ENCODE measurements around the gene DCLK2.
A peak's percentile ranks its signal among the peaks of the same experiment; 100 is the strongest.
"Not testable (repeated sequence)": the region's sequence is repeated elsewhere in the genome, so short reads cannot be mapped to it uniquely, and the experiment has no call there.

DCLK2 gene

GRCh38 chr4:150192986-150193385 is 114.7 kb downstream of the DCLK2 start:
- no peak for DNase-seq
- intact Hi-C loops (cut with DNase I), result no loop called here

- intact Hi-C loops (cut with DNase I); DNase-seq: not testable (repeated sequence)
These were observed 119.0 kb downstream of the DCLK2 start for GRCh38 chr4:150197256-150197655.

GRCh38 chr4:150199056-150199455 is 120.8 kb downstream of the DCLK2 start:
- intact Hi-C loops (cut with DNase I), result no loop called here
- DNase-seq, result no peak

GRCh38 chr4:150205016-150205415 is 126.8 kb downstream of the DCLK2 start:
- intact Hi-C loops (cut with DNase I), result no loop called here

GRCh38 chr4:150206265-150206664 is 128.0 kb downstream of the DCLK2 start:
- no peak for DNase-seq
- intact Hi-C loops (cut with DNase I), result no loop called here

More at GRCh38 chr4:150205016-150205415, 126.8 kb downstream of the DCLK2 start:
- no peak for DNase-seq

- intact Hi-C loops (cut with DNase I), result no loop called here
- no peak for DNase-seq
These were observed 128.7 kb downstream of the DCLK2 start for GRCh38 chr4:150206954-150207353.

GRCh38 chr4:150207871-150208270 is 129.6 kb downstream of the DCLK2 start:
- intact Hi-C loops (cut with DNase I), result no loop called here
- DNase-seq, result no peak

GRCh38 chr4:150209140-150209829 is 131.0 kb downstream of the DCLK2 start:
- intact Hi-C loops (cut with DNase I), result no loop called here
- peak in 4 of 10 donors; percentile 16 to 80 (median 34) for DNase-seq

GRCh38 chr4:150211016-150211415 is 132.8 kb downstream of the DCLK2 start:
- peak in 2 of 10 donors; percentile 21 to 85 for DNase-seq
- intact Hi-C loops (cut with DNase I), result no loop called here

GRCh38 chr4:150211799-150212445 is 133.7 kb downstream of the DCLK2 start:
- intact Hi-C loops (cut with DNase I), result no loop called here
- no peak for DNase-seq

GRCh38 chr4:150212485-150212884 is 134.2 kb downstream of the DCLK2 start:
- DNase-seq, result no peak
- intact Hi-C loops (cut with DNase I), result no loop called here

GRCh38 chr4:150212927-150213326 is 134.7 kb downstream of the DCLK2 start:
- DNase-seq, result no peak
- intact Hi-C loops (cut with DNase I), result no loop called here

- no peak for DNase-seq
- intact Hi-C loops (cut with DNase I), result loop anchor here (5.0 kb wide), 1 partner anchor 138 kb away; the partner anchor contains the start of gene DCLK2
These were observed 137.4 kb downstream of the DCLK2 start for GRCh38 chr4:150215601-150216000.

- DNase-seq, result peak in 2 of 10 donors; percentile 28 to 41
- intact Hi-C loops (cut with DNase I), result loop anchor here (1.0 to 5.0 kb wide), 3 partner anchors 66 to 217 kb away; partner anchors contain the start of gene DCLK2
These were observed 138.5 kb downstream of the DCLK2 start for GRCh38 chr4:150216726-150217125.

- intact Hi-C loops (cut with DNase I), result loop anchor here (1.0 to 5.0 kb wide), 3 partner anchors 66 to 218 kb away; partner anchors contain the start of gene DCLK2
- DNase-seq, result peak in 2 of 10 donors; percentile 27 to 36
These were observed 138.9 kb downstream of the DCLK2 start for GRCh38 chr4:150217192-150217591.

- peak in 1 of 10 donors; percentile 28 for DNase-seq
- intact Hi-C loops (cut with DNase I), result loop anchor here (1.0 to 5.0 kb wide), 3 partner anchors 67 to 219 kb away; partner anchors contain the start of gene DCLK2
These were observed 139.6 kb downstream of the DCLK2 start for GRCh38 chr4:150217808-150218207.

- intact Hi-C loops (cut with DNase I), result loop anchor here (5.0 kb wide), 1 partner anchor 141 kb away; the partner anchor contains the start of gene DCLK2
- no peak for DNase-seq
These were observed 140.2 kb downstream of the DCLK2 start for GRCh38 chr4:150218447-150218846.

GRCh38 chr4:150219841-150220240 is 141.6 kb downstream of the DCLK2 start:
- intact Hi-C loops (cut with DNase I), result loop anchor here (5.0 kb wide), 1 partner anchor 143 kb away; the partner anchor contains the start of gene DCLK2
- DNase-seq, result peak in 5 of 10 donors; percentile 31 to 85 (median 67)

- intact Hi-C loops (cut with DNase I), result no loop called here
- DNase-seq, result no peak
These were observed 146.8 kb downstream of the DCLK2 start for GRCh38 chr4:150224896-150225591.

GRCh38 chr4:150229520-150229919 is 151.3 kb downstream of the DCLK2 start:
- intact Hi-C loops (cut with DNase I), result no loop called here
- DNase-seq, result no peak

- intact Hi-C loops (cut with DNase I), result no loop called here
- DNase-seq, result no peak
These were observed 152.3 kb downstream of the DCLK2 start for GRCh38 chr4:150230561-150230960.
